NCI-H524 treated with DMSO at 0.1 percent for 48 hours (cell line): ENCODE results near the gene AFF1.

ENCODE experiments used
- DNase-seq: peaks from one replicate; lab custom pipeline; 2025; lab: John Stamatoyannopoulos, UW

The AFF1 gene

GRCh38 chr4:86955888-86956451, 21.2 kb downstream of the AFF1 start:
- no peak for DNase-seq

DNA sequence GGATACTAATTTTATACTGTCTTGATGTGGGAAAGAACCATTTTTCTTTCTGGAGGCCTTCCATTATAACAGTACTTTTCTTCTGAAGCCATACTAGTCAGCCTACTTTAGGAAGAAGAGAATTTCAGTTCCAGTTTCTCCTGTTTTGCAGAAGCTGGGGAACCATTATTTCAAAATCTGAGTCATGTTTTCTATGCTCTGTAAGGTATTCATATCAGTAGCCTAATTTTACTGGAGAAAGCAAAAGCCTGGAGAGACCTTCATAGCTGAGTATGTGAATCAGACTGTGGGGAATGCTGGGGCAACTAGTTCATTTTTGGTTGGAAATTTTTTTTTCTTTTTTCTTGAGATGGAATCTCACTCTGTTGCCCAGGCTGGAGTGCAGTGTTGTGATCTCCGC, 22.4 kb downstream of the AFF1 start:
- no peak for DNase-seq

- no peak for DNase-seq
These were observed 25.0 kb downstream of the AFF1 start for GRCh38 chr4:86959588-86960500.

GRCh38 chr4:86960557-86960961, 25.7 kb downstream of the AFF1 start:
- DNase-seq: no peak

GRCh38 chr4:86961116-86961515, 26.3 kb downstream of the AFF1 start:
- DNase-seq: no peak

DNA sequence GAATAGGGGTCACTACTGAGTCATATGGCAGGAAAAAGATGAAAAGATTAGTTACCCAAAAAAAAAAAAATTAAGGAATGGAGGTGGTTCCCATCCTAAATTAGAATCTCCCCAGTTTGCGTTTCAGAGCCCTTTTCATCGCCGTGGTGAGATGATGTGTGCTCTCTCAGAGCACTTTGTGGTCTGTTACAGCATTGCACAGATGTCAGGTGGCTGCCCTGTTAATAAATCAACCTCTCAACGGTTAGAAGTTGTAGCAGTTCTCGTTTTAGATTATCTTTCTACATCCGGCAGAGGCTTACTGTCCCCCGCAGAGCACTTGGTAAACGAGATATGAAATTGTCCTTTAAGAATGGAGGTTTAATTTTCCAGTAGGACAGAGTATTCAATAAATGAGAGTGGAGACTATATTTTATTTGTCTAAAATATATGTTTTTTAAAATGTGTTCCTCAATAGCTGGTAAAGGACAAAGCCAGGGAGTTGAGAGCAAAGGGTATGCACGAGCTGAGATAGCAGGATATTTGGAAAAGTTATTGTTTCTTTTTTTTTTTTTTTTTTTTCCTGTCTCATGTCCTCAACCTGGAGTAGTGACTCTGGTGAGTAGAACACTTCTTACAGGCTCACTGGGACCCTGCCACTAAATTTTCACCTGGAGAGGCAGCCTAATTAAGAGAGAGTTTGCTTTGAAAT, 26.9 kb downstream of the AFF1 start:
- DNase-seq: peak; percentile 15

DNA sequence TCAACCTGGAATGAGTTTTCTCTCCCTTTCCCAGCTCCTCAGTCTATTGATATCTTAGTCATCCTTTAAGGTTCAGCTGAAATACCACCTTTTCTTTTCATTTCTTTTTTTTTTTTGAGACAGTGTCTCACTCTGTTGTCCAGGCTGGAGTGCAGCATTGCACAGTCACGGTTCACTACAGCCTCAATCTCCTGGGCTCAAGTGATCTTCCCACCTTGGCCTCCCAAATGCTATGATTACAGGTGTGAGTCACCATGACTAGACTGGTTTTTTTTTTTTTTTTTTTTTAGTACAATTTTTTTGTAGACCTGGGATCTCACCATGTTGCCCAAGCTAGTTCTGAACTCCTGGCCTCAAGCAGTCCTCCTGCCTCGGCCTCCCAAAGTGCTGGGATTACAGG, 28.9 kb downstream of the AFF1 start:
- no peak for DNase-seq

- no peak for DNase-seq
These were observed 30.5 kb downstream of the AFF1 start for GRCh38 chr4:86965019-86965976.

GRCh38 chr4:86967073-86967472, 32.3 kb downstream of the AFF1 start:
- no peak for DNase-seq

- DNase-seq: no peak
These were observed 33.0 kb downstream of the AFF1 start for GRCh38 chr4:86967798-86968197.

GRCh38 chr4:86968547-86968946, 33.7 kb downstream of the AFF1 start:
- no peak for DNase-seq

DNA sequence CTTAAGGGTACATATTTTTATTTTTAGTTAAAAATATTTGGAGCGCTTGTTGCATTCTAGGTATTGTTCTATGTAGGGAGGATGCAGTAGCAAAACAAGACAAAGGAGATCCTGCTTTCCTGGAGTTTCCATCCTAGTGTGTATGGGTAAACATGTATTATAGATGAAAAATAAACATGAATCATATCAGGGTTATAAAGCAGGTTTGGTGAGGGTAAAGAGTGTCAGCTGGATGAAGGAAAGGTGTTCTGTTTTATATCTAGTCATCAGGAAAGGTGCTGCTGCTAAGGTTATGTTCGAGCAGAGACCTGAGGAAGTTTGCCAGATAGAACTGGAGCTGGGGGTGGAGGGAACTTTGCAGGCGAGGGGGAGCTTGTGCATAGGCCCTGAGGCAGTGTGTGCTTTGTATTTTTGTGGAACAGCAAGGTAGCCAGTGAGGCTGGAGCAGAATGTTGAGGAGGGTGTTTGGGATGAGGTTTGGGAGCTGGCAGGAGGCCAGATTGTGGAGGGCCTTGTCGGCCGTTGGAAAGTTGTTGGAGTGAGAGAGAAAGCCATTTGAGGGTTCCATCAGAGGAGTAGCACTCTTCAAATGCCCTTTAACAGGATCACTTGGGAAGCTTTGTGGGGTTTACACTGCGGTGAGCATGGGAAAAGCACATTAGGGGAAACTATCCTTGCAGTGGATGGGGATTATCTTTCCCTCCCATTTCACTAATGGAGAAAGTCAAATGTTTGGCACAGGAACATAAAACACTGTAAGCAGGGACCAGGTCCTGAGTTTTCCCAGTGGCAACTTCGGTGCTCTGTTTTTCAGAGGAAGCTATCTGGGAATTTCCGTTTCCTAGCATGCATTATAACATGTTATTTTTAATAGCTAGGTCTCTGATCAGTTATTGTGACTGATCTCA, 35.9 kb downstream of the AFF1 start:
- no peak for DNase-seq

DNA sequence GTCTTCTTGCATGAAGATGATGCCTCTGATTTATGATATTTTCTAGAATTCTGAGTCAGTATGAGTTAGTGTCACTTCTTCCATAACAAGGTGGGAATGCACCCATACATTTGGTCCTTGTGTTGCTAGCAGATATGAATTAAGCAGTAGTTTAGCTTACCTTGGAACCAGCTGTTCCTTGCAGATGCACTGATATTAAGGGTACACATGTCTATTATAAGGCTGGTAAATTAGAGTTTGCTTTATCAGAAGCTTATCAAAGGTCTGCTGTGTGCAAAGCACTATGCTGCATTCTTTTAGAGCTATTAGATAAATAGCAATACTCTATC, 36.5 kb downstream of the AFF1 start:
- no peak for DNase-seq

DNA sequence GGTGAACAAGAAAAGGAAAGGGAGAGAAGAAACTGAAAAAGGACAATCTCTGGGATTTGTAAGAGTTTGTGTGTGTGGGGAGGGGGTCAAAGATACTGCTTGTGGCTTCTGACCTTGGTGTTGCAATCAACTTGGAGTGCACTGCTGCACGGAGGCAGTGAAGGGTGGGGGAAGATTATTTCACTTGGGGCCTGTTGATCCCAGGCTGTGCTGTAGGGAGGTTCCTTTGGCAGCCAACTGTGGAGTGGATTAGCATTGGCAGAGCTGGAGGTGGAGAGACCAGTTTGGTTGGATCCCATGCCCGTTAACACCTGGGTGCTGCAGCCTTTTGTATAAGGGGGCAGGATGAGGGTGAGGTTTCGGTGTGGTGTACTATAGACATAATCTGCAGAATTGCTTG, 38.2 kb downstream of the AFF1 start:
- DNase-seq: no peak

DNA sequence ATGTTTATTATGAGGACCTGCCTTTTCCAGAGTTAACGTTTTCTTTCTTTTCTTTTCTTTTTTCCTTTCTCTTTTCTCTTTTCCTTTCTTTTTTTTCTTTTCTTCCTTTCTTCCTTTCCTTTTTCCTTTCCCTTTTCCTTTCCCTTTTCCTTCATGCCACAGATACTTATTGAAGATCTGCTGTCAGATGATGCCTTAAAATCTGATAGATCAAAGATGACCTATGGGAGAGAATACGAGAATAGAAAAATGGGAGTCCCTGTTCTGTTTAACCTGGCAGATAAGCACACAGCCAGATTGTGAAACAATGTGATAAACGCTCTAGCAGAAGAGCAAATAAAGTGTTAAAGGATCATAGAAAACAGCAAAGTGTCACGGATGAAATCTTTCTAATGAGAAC, 38.9 kb downstream of the AFF1 start:
- DNase-seq: no peak

GRCh38 chr4:86974551-86974994, 39.8 kb downstream of the AFF1 start:
- DNase-seq: no peak

GRCh38 chr4:86975927-86976326, 41.1 kb downstream of the AFF1 start:
- DNase-seq: no peak

DNA sequence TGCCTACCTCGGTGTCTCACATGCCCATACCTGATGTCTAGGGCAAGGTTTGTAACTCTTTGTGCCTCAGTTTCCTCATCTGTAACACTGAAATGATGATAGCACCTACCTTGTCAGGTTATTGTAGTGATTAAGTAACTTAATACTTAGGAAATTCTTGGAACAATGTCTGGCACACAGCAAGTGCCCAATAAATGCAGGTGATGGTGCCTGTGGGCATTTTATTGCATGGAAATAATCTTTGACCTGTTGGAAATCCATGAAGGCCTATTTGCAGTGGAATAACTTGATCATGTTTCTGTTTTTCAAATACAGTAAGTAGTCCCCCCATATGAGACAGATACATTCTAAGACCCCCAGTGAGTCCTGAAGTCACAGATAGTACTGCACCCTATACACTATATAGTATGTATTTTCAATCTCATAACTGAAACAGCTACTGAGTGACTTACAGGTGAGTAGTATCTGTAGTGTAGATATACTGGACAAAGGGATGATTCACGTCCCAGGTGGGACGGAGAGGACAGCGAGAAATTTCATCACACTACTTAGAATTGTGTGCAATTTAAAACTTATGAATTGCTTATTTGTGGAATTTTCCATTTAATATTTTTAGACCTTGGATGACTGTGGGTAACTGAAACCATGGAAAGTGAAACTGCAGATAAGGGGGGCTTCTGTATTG, 42.1 kb downstream of the AFF1 start:
- no peak for DNase-seq

GRCh38 chr4:86977621-86978184, 42.9 kb downstream of the AFF1 start:
- DNase-seq: no peak

DNA sequence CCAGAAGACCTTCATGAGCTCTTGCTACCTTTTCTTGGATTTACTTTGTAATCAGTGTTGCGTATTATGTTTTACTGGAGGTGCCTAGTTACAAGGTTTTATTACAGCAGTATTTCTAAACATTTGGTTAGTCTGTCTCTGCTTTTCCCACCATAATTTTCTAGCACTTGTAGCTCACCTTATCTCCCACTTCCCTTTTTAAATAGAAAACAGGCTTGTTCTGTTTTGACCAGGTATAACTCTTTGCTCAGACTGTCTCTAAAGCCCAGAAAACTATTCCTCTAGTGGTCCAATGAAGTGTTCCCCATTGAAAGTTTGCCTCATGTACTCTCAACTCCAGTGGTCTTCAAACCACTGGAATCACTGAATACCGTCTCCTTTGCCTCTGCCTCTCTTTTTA, 43.9 kb downstream of the AFF1 start:
- no peak for DNase-seq
